ENCODE measurements around the gene CASKIN2.

DNA sequence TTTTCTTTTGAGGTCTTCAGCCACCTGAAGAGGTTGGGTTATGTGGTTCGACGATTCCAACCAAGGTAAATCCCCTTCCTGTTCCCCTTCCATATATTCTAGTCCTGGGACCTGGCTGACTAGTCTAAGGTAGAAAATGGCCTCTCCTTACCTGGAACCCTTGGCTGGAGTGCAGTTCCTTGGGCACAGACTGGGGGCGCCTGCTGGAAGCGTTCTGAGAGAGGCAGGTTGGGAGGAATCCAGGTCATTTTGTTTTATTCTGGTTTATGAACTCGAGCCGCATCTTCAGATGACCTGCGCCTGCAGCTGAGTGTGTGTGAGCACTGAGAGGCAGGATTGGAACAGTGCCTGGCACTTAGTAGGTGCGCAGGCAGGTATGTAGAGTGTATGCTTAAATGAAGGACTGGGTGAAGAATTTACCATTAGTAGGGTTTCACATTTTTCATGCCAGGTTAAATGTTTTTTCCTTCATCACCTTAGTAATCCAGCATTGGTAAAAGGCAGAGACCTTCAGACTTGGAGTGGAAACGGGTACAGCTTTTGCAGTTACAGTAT is 3.7 kb upstream of the CASKIN2 start:
- TF ChIP-seq EZH2 (IDR thresholded peaks at IDR 0.05; ENCODE audit: insufficient read depth, poor library complexity, severe bottlenecking) (no peak), EZH2phosphoT487 (IDR thresholded peaks at IDR 0.05; ENCODE audit: insufficient read depth, low read depth) (no peak)
